ENCODE data around the gene TNRC6C.
"Not testable (repeated sequence)": the region's sequence is repeated elsewhere in the genome, so short reads cannot be mapped to it uniquely, and the experiment has no call there.

The TNRC6C gene

DNA sequence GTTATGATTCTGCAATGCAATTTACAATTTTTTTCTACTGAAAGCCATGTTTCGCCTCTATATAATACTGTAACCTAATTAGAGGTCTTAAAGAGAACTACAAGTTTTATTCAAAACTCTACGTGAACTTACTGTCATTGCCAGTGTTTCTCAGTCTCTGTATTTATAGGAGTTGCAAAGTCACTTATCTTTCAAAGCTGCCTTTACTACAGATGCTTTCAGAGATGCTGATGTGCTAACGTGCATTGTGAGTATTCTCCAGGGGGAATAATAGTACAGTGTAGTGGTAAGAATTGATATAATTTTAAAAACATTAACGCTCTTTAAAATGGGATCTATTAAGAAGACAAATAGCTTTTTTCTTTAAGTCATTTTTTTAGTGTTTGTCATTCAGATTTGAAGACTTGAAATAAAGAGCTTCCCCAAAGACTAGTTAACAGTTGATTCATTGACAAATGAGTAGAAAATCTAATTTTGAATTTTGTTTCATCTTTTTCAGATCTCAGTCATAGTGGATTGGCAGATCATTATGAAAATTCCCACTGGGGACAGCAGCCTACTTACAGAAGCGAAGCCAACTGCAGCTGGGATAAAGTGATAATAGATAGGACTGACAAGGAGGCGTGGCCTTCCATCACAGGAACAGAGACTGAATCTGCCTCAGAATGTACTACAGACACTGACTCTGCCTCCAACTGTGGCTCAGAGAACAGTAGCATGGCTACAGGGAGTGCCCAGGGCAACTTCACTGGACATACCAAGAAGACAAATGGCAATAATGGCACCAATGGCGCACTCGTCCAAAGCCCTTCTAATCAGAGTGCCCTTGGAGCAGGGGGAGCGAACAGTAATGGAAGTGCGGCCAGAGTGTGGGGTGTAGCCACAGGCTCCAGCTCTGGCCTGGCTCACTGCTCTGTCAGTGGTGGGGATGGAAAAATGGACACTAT is 90.1 kb downstream of the TNRC6C start:
- DNase-seq: no peak

DNA sequence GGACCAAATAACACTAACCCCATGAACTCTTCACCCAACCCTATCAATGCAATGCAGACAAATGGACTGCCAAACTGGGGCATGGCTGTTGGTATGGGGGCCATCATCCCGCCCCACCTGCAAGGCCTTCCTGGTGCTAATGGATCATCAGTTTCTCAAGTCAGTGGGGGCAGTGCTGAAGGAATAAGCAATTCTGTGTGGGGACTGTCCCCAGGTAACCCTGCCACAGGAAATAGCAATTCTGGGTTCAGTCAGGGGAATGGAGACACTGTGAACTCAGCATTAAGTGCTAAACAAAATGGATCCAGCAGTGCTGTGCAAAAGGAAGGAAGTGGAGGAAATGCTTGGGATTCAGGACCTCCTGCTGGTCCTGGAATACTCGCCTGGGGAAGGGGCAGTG is 91.1 kb downstream of the TNRC6C start:
- DNase-seq: no peak

DNA sequence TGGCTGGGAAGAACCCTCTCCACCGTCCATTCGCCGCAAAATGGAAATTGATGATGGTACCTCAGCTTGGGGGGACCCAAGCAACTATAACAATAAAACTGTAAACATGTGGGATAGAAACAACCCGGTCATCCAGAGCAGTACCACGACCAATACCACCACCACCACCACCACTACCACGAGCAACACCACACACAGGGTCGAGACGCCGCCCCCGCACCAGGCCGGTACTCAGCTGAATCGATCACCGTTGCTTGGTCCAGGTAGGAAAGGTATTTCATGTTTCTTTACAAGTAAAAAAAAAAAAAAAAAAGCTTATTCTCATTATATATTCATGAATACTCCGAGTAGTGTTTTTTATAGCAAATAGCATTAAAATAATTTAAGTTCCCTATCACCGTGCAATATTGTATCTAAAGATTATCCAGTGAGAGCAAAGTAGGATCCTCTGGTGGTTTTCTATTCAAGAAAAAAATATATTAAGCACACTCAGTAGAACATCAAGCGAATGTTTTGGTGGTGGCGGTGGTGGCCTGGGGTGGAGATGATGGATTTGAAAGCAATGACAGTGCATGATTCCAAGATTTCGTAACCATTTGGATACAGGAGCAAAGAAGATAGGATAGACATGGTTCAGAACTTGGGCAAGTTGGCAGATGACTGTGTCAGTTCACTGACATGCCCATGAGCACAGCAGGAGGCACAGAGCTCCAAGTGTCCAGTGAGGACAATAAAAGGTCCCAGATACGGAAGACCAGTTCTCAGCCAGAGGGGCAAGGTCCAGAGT is 92.9 kb downstream of the TNRC6C start:
- DNase-seq: no peak

DNA sequence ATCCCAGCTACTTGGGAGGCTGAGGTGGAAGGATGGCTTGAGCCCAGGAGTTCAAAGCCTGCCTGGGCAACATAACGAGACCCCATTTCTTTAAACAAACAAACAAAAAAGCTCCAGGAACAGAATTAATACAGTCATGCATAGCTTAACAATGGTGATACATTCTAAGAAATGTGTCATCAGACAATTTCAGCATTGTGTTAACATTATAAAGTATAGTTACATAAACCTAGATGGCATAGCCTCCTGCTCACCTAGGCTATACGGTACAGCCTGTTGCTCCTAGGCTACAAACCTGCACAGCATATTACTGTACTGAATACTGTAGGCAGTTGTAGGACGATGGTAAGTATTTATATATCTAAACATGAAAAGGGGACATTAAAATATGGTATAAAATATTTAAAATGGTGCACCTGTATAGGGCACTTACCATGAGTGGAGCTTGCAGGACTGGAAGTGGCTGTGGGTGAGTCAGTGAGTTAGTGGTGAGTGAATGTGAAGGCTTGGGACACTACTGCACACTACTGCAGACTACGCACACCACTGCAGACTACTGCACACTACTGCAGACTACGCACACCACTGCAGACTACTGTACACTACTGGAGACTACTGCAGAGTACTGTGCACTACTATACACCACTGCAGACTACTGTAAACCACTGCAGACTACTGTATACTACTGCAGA is 95.4 kb downstream of the TNRC6C start:
- no peak for DNase-seq

DNA sequence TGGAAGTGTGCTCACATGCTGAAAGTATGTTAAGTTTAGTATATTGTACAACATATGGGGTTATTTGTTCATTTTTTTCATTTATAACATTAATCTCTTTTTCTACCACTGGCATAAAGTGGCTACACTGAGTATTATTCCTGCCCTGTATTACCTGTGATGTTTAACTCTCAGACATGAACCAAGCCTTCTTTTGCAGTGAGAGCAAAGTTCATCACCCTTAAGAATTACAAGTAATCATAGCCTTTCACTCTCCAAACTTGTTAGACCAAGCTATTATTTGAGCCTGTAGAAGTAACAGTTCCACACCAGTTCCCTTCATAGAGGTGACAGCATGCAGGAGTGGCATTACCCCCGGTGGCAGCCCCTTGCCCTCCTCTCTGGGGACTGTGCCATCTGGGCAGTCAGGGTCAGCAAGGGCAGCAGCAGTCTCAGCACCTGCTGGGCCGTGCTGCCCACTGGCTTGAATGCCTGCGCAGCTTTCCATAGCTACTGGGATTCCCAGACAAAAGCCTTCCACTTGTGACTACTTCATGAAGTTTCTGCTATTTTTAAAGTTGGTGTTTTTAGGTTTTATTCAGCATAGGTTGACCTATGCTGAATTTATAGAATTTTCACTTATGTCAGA is 98.7 kb downstream of the TNRC6C start:
- no peak for DNase-seq

DNA sequence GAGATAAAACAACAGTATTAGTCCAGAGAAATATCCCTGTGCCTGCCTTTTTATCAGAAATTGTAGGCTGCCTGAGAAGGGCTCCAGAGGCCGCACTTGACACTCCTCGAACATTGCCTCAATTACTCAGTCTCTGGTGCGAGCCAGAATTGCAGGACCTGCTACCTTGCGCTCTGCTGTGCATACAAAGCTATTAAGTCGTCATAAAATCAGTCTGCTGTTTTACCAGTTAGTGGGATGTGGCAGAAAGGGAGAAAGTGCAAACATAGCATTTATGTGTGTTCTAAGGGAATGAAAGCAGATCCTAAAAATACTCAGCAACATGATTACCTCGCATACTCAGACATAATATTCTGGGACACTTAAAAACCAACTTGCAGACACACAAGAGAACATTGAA is 99.5 kb downstream of the TNRC6C start:
- DNase-seq: no peak

DNA sequence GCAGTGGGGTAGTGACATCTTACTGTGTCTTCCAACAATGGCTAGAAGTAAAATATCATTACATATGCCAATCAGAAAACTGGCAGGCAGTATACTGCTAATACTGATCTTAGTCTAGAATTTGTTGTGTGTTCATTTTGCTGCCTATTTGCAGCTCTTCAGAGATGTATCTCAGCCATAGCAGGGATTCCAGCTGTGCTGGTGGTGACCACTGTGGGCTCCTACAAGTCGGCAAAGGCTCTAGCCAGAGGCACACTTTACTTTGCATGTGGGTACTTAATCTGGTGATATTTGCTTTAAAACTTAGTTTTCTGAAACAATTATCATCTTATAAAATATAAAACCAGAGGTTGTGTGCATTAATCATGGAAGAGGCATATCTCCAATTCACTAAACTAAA is 100.1 kb downstream of the TNRC6C start:
- DNase-seq: no peak

DNA sequence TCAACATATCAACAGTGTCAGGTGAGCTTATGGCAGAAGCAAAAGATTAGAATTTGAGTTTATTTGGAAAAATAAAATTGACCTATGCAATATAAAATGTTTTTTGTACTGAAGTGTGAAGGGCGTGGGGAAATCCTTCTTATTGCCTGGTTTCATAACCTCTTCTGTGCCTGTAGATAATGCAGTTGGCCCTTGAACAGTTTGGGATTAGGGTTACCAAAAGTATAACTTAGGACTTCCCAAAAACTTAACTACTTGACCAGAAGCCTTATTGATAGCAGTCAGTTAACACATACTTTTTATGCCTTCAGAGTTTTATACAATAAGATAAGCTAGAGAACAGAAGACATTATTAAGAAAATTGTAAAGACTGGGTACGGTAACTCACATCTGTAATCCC is 104.1 kb downstream of the TNRC6C start:
- DNase-seq: no peak

DNA sequence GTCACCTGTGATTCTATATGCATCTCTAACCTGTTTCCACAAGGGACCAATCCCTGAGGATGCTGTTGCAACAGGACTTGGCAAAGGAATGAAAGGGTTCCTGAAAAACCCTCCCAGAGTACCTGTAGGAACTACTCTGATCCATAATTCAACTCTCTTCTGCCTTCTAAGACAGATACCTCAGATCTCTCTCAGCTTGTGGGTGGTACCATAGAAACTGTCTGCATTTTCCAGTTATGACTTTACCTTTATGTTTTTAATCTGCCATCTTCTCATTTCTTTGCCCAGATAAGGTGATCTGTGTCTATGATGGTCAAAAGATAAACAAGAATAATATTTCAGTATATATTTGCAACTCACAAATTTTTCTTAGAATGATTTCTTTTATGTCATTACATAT is 105.0 kb downstream of the TNRC6C start:
- DNase-seq: no peak

DNA sequence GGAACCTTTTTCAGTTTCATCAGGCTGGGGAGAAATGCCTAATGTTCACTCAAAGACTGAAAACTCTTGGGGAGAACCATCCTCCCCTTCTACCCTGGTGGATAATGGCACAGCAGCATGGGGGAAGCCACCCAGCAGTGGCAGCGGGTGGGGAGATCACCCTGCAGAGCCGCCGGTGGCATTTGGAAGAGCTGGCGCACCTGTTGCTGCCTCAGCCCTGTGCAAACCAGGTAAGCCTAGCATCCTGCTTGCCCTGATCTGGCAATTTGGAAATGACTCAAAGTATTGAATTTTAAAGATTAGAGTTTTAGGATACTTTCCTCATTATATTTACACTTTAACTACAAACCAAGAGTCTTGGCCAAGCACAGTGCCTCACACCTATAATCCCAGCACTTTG is 106.2 kb downstream of the TNRC6C start:
- no peak for DNase-seq

DNA sequence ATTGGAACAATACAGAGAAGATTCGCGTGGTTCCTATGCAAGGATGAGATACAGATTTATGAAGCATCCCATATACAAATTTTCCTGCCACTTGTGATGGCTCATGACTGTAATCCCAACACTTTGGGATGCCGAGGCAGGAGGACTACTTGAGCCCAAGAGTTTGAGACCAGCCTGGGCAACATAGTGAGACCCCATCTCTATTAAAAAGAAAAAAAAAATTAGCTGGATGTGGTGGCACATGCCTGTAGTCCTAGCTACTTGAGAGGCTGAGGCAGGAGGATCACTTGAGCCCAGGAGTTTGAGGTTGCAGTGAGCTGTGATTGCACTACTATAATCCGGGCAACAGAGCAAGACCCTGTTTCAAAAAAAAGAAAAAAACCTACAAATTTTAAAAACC is 108.5 kb downstream of the TNRC6C start:
- DNase-seq: not testable (repeated sequence)

DNA sequence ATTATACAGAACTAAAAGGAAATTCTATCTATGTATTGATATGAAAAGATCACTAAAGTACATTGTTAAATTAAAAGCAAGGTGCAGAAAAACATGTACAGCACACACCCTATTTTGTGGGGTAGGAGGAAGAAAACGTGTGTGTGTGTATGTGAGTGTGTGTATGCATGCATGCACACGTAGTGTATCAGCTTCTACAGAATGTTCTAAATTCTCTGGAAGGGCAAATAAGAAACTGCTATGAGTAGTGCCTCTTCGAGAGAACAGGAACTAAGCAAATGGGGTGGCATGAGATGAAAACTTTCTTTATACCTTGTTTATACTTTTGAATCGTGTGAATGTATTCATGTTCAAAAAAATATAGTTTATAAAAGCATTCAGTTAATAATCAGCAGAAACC is 111.2 kb downstream of the TNRC6C start:
- DNase-seq: no peak

DNA sequence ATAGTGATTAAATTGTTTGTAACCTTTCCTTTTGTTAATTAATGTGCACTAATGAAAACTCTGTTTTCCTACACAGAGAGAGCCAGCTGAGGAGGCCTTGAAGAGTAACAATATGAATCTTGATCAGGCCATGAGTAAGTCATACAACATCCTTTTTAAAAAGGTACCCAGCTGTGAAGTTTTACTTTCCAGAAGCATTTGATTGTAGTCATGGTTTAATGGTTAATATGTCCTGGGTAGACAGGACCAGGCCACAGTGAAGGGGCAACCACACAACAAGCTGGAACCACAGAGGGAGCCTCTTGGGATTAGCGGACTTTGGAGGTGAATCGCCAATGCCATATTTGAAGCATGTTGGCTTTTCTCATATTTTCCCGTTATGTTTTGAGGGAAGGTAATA is 114.5 kb downstream of the TNRC6C start:
- DNase-seq: no peak

DNA sequence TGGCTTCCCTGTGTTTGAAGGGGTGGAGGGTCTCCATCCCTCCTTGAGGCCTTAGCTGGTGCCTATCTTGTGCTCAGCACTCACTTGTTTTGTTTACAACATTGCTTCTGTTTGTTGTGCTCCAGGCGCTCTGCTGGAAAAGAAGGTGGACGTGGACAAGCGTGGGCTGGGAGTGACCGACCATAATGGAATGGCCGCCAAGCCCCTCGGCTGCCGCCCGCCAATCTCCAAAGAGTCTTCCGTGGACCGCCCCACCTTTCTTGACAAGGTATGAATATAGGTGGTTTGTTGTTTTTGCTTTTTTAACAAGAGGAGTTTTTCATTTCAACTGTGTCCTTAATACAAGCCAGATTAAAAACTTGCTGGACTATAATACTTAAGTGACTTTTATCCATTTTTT is 116.5 kb downstream of the TNRC6C start:
- no peak for DNase-seq

DNA sequence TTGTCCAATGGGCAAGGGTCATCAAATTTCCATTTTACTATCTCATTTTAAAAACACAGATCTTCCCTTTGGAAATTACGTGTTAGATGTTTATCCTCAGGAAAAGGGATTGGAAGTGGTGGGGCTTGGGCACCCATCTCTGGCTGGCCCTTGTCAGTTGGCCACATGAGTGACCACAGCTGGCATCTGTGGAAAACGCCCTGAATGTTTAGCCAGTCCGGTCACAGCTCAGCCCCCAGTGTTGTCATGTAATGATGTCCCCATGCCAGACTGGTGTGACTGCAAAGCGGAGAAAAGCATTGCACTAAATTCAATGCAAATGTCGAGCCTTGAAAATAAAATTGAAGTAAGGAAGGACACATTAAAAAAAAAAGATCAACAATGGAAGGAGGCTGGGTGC is 117.0 kb downstream of the TNRC6C start:
- DNase-seq: no peak

DNA sequence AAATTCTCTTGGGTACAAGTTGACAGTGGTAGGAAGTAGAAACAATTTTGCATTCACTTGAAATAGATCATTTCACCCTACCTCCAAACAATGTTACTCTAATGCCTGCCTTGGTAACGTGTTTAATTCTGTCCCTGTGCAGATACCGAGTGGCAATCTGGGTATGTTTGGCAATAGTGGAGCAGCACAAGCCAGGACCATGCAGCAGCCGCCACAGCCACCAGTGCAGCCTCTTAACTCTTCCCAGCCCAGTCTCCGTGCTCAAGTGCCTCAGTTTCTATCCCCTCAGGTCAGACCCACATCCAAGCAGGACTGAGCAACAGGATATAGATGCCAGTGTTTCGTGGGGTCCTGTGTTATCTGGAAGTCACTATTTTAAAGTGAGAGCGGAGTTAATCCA is 120.8 kb downstream of the TNRC6C start:
- no peak for DNase-seq

DNA sequence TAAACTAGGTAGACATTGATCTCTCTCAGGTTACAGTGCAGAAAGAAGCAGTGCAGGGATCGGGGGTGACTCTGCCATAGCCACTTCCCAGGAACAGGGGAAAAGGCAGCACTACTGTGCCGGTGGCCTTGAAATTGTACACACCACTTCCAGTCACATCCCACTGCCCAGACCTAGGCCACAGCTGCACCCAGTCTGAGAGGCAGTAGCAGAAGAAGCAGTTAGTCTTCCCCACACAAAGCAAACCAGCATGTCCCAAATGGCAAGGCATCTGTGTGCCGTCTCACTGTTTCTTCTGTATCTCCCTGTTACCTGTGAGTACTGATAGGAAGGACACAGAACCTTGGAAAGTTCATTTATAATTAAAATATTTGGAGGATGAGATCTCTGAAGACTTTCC is 123.0 kb downstream of the TNRC6C start:
- DNase-seq: no peak

DNA sequence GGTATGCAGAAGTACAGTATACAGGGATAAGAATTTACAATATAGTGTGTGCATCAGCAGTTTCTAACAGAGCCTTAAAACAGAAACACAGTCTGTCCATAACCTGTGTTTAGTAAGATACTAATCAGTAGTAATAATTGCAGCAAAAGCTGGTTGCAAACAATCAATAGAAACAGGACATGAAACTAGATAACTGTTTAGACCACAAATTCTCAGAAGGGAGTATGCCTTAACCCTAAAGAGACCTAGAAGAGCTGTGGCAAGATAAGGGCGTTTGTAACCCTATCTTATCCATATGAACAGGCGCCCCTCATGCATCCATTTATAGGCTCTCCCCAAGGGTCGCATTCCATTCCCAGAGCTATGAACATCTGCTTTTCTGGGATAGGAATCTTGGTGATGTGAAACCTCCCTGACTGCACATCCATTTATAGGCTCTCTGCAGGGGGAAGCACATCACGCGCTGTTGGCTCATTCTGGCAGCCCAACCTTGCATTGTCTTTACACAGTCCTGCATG is 123.9 kb downstream of the TNRC6C start:
- not testable (repeated sequence) for DNase-seq

DNA sequence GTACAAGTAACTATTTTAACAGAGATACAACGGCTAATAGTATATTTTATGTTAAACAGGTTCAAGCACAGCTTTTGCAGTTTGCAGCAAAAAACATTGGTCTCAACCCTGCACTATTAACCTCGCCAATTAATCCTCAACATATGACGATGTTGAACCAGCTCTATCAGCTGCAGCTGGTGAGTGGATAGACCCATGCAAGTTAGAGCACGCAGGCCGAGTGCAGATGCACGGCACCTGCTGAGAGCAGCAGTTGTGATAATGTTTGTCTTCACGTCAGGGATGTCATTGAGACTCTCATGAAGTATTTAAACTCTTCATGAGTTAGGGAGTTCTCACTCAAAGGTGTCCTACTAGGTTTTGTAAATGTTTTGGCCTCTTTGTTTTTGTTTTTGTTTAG is 124.5 kb downstream of the TNRC6C start:
- no peak for DNase-seq

DNA sequence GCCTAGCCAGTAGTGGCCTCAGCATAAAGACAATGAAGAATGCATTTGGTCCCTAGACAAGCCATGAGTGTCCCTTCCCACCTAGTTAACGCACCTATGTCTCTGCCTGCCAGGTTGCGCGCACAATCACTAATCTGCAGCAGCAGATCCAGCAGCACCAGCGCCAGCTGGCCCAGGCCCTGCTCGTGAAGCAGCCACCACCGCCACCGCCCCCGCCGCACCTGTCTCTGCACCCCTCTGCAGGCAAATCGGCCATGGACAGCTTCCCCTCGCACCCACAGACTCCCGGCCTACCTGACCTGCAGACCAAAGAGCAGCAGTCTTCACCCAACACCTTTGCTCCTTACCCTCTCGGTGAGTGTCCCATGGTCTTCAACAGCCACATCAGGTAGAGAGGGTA is 128.2 kb downstream of the TNRC6C start:
- DNase-seq: no peak

DNA sequence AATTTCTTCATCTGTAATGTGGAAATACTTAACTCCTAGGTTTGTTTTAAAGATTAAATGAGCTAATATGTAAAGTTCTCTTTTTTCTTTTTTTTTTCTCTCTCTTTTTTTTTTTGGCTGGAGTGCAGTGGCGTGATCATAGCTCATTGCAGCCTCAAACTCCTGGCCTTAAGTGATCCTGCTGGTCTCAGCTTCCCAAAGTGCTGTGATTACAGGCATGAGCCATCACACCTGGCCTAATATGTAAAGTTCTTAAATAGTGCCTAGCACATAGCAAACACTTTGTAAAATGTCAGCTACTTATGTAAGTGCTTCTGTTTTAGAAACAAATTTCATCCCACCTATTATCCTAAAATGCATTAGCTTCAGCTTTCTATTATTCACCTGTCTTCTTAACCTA is 130.0 kb downstream of the TNRC6C start:
- DNase-seq: no peak

DNA sequence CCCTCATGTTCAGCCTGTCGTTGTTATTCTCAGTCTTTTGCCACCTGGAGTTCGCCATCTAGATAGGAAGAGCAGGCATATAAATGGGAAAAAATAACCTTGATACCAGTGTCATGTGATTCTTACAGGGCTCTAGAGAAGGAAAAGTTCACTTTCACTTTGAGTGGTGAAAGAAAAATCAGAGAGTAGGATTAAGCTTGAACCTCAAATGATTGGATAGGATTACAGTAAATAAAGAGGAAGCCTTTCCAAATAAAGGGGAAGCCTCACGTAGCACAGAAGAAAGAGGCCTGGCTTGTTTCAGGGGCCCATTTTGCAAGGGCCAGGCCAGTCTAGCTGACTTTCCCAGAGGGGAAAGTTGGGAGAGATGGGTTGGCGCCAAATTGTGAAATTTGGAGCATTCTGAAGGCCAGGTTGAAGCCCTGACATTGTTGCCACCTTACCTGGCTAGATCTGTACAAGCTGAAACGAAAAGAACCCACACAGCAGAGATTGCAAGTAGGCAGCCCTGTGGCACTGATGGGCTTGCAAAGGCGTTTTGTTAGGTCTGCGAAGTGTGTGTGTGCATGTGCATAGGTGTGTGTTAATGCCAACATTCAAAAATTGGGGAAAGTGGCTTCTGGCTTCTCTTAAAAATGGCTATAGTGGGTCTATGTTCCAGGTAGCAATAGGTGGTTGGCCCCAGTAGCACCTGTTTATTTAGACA is 131.2 kb downstream of the TNRC6C start:
- DNase-seq: no peak

All from NCI-H1930 (cell line).